DND-41 (cell line): Measurements from ENCODE around the gene ZNF391.

Experiments
- CTCF ChIP-seq: IDR thresholded peaks from 2 replicates; pipeline ENCODE4 v1.5.1; 2012; ENCODE audit warnings: borderline replicate concordance, low read length, moderate library complexity, mild to moderate bottlenecking; ENCODE audit not compliant: poor library complexity, severe bottlenecking; ENCODE audit errors: extremely low read depth
- EZH2 ChIP-seq: IDR thresholded peaks from 3 replicates; pipeline ENCODE4 v1.6.1; 2012; ENCODE audit warnings: borderline replicate concordance, low read depth, mild to moderate bottlenecking, moderate library complexity, low read length, inconsistent platforms; ENCODE audit not compliant: severe bottlenecking

DNA sequence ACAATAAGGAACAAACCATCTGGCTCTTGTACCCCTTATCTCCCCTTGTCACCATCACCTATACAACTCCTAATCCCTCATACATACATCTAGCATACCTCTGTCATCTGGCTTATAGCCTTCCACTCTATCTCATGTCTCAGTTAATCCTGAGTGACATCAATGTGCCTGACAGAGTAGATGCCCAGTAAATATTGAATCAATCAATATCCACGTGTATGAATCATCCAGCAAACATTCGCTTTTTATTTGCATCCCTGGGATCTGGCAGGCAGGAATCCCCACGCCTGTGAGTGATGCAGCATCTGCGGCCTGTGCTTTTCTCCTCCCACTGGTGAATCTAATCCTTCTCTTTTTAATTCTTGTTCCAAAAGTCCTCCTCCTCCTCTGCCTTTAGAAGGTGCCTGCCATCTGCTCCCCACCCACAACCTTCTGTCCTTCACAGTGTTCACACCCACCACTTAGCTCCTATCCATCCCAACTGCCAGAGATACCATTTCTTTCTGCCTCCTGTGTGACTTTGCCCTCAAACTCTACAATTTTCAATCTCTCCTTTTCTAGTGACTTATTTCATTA is 37.6 kb downstream of the ZNF391 start:
- TF ChIP-seq CTCF (no peak), EZH2 (no peak)
